ENCODE data around the gene URB1. TPM values are rescaled to one million over a fixed set of nuclear protein-coding genes. Genes with fewer than 3 reads are reported as not detected.
A peak's percentile ranks its signal among the peaks of the same experiment; 100 is the strongest.
"Not testable (repeated sequence)": the region's sequence is repeated elsewhere in the genome, so short reads cannot be mapped to it uniquely, and the experiment has no call there.

URB1 gene
- total and polyA plus RNA-seq, 9 donors: 7.6 to 29.6 (median 18.0) TPM

DNA sequence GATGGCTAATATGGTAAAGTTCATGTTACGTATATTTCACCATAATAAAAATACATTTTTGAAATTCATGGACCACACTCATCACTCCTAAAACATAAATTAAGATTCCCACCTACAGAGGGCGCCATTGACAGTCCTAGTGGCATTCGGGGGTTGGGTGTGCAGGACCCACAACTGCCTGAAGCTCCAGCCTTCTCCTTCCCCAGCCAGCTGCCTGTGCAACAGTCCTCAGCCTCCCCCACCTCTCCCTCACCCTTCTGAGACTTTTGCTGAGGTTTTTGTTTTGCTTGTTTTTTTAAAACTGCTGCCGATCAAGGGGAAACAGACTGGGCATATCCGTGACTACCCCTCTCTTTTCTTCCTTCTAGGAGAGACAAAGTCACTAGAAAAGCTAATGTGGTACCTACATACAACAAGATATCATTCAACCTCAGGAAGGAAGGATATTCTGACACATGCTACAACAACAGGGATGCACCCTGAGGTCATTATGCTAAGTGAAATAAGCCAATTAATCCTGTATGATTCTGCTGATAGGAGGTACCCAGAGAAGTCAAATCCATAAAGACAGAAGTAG, 10.5 kb upstream of the URB1 start:
- TF ChIP-seq, protein P1, sequence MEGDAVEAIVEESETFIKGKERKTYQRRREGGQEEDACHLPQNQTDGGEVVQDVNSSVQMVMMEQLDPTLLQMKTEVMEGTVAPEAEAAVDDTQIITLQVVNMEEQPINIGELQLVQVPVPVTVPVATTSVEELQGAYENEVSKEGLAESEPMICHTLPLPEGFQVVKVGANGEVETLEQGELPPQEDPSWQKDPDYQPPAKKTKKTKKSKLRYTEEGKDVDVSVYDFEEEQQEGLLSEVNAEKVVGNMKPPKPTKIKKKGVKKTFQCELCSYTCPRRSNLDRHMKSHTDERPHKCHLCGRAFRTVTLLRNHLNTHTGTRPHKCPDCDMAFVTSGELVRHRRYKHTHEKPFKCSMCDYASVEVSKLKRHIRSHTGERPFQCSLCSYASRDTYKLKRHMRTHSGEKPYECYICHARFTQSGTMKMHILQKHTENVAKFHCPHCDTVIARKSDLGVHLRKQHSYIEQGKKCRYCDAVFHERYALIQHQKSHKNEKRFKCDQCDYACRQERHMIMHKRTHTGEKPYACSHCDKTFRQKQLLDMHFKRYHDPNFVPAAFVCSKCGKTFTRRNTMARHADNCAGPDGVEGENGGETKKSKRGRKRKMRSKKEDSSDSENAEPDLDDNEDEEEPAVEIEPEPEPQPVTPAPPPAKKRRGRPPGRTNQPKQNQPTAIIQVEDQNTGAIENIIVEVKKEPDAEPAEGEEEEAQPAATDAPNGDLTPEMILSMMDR (IDR thresholded peaks at IDR 0.05): peak; percentile 58 to 79 (median 76)
- TF ChIP-seq EP300 (IDR thresholded peaks at IDR 0.05) (no peak), POLR2A (IDR thresholded peaks at IDR 0.05) (no peak)
- Histone ChIP-seq H3K9me3 (no peaks in the 10 kb centered on the region), H3K27ac (no peak overlapping the region), H3K36me3 (no peaks in the 10 kb centered on the region), H3K4me3 (no peak overlapping the region), H3K4me1 (ENCODE audit: insufficient read depth) (no peaks in the 10 kb centered on the region), H3K27me3 (no peaks in the 10 kb centered on the region)
- intact Hi-C loops (cut with DNase I): loop anchor here (2.0 to 10.0 kb wide), 6 partner anchors 92 to 200 kb away; no protein-coding TSS in a partner anchor
- DNase-seq: peak; percentile 66 to 80 (median 72)
- WGBS, 3 donors: 4 to 5% (median 5%) methylated on average over 5 of the region's 5 CpGs

- H3K4me3 ChIP-seq: peak overlapping the region; percentile 98
- H3K27ac ChIP-seq: no peak overlapping the region
- H3K27me3 ChIP-seq: no peaks in the 10 kb centered on the region
- TF ChIP-seq POLR2A (IDR thresholded peaks at IDR 0.05): no peak
- TF ChIP-seq EP300 (IDR thresholded peaks at IDR 0.05): no peak
- TF ChIP-seq, protein P1 (IDR thresholded peaks at IDR 0.05): no peak
- no peaks in the 10 kb centered on the region for H3K9me3 ChIP-seq
- peaks cover 5% of the 10 kb centered on the region for H3K4me1 ChIP-seq (ENCODE audit: insufficient read depth)
- intact Hi-C loops (cut with DNase I): no loop called here
- WGBS, 3 donors: 55 to 57% (median 56%) methylated on average over 9 of the region's 9 CpGs
- DNase-seq: no peak
- H3K36me3 ChIP-seq: no peaks in the 10 kb centered on the region
Measured at GRCh38 chr21:32393677-32394001, 827 bp upstream of the URB1 start.

DNA sequence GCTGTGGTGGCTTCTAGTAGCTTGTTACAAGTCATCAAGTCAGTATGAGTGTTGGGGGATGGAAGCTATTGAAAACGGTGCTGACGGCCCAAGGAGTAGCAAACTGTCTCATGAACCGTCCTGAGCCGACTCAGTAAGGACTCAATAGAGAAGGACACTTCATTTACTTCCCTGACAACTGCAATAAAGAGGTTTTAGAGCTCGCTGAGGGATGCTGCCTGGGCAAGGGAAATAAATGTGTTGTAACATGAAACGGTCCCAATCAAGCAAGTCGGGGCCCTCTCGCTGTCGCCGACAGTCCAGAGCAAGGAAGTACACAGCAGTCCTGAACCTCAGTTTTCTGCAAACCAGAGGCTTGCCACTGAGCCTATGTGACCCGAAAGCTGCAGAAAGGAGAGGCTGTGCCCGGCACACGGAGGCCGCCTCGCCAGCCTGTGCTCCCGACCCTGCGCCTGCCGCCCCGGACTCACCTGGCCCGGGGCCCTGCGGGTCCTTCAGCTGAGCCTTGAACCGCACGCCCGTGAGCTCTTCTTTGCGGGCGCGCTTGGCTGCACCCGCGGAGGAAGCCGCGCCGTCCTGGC, 423 bp downstream of the URB1 start:
- 0 to 1% (median 0%) methylated on average over 26 to 32 of the region's 32 CpGs for WGBS, 3 donors
- intact Hi-C loops (cut with DNase I): no loop called here
- TF ChIP-seq POLR2A (IDR thresholded peaks at IDR 0.05) (no peak), EP300 (IDR thresholded peaks at IDR 0.05) (no peak)
- TF ChIP-seq, protein P1 (IDR thresholded peaks at IDR 0.05): no peak
- Histone ChIP-seq H3K27me3 (no peaks in the 10 kb centered on the region), H3K36me3 (no peaks in the 10 kb centered on the region), H3K9me3 (no peaks in the 10 kb centered on the region), H3K4me1 (ENCODE audit: insufficient read depth) (peaks cover 5% of the 10 kb centered on the region), H3K4me3 (peak overlapping the region; percentile 98), H3K27ac (no peak overlapping the region)
- DNase-seq: no peak

DNA sequence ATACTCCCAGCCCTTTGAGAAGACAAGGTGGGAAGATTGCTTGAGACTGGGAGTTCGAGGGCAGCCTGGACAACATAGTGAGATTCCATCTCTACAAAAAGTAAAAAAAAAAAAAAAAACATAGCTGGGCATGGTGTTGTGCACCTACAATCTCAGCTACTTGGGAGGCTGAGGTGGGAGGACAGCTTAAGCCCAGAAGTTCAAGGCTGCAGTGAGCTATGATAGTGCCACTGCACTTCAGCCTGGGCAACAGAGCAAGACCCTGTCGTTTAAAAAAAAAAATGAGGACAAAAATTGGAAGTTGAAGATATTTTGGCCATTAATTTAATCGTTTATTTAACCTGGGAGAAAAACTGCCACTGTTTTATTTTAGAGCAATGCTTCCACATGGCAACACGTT, 1.1 kb downstream of the URB1 start:
- TF ChIP-seq, protein P1 (IDR thresholded peaks at IDR 0.05): no peak
- TF ChIP-seq EP300 (IDR thresholded peaks at IDR 0.05): no peak
- no peak for TF ChIP-seq POLR2A (IDR thresholded peaks at IDR 0.05)
- Histone ChIP-seq H3K9me3 (no peaks in the 10 kb centered on the region), H3K27me3 (no peaks in the 10 kb centered on the region), H3K4me3 (peak overlapping the region; percentile 98), H3K4me1 (ENCODE audit: insufficient read depth) (peaks cover 6% of the 10 kb centered on the region), H3K36me3 (no peaks in the 10 kb centered on the region), H3K27ac (no peak overlapping the region)
- intact Hi-C loops (cut with DNase I): no loop called here
- 44 to 62% (median 45%) methylated on average over 4 of the region's 4 CpGs for WGBS, 3 donors
- DNase-seq: no peak

GRCh38 chr21:32390537-32391224, 2.1 kb downstream of the URB1 start:
- H3K9me3 ChIP-seq; DNase-seq; H3K4me3 ChIP-seq; H3K27ac ChIP-seq; H3K36me3 ChIP-seq; H3K27me3 ChIP-seq; intact Hi-C loops (cut with DNase I): not testable (repeated sequence)
- WGBS, 3 donors: 88 to 94% (median 92%) methylated on average over 9 to 11 of the region's 11 CpGs
- H3K4me1 ChIP-seq (ENCODE audit: insufficient read depth): peaks cover 11% of the 10 kb centered on the region
